IPS-20b (cell line): Measurements from ENCODE around the gene SLC34A1.
"Not testable (repeated sequence)": the region's sequence is repeated elsewhere in the genome, so short reads cannot be mapped to it uniquely, and the experiment has no call there.

Experiments used
- H3K27ac ChIP-seq: one replicate; pipeline ENCODE4 v1.5.1; 2013; ENCODE audit warnings: low read length
- H3K27me3 ChIP-seq: 2 replicates; pipeline ENCODE4 v1.6.1; 2013; ENCODE audit warnings: mild to moderate bottlenecking, low read length, inconsistent platforms; ENCODE audit not compliant: insufficient read depth
- H3K36me3 ChIP-seq: 2 replicates; pipeline ENCODE4 v1.6.1; 2013; ENCODE audit warnings: low read depth, mild to moderate bottlenecking, inconsistent platforms, low read length, moderate library complexity; ENCODE audit not compliant: insufficient read depth
- H3K4me1 ChIP-seq: 2 replicates; pipeline ENCODE4 v1.6.1; 2013; ENCODE audit warnings: mild to moderate bottlenecking, control low read depth, inconsistent platforms, low read length, moderate library complexity; ENCODE audit not compliant: insufficient read depth
- H3K4me3 ChIP-seq: 2 replicates; pipeline ENCODE4 v1.5.1; 2013; ENCODE audit warnings: mild to moderate bottlenecking, low read length, inconsistent platforms
- H3K9ac ChIP-seq: 2 replicates; pipeline ENCODE4 v1.6.1; 2013; ENCODE audit warnings: low read depth, mild to moderate bottlenecking, inconsistent platforms, low read length, moderate library complexity
- H3K9me3 ChIP-seq: 2 replicates; pipeline ENCODE4 v1.6.1; 2013; ENCODE audit warnings: mild to moderate bottlenecking, low read depth, low read length, inconsistent platforms; ENCODE audit not compliant: insufficient read depth

The SLC34A1 gene

DNA sequence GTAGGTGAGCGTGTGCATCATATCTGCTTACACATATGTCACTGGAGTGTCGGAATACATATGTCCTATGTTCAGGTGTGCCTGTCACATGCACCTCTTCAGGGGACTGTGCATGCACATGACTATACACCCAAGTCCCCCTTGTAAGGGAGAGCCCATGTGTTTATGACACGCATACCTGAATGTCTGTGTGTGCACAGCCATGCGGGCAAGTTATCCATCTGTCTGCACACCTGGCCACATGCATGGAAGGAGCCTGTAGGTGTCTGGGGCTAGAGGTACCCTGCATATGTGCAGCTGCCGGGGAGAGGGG is 27.1 kb upstream of the SLC34A1 start:
- Histone ChIP-seq H3K9me3 (no peaks in the 10 kb centered on the region), H3K4me3 (no peak overlapping the region), H3K36me3 (no peaks in the 10 kb centered on the region), H3K9ac (no peak overlapping the region), H3K27me3 (peaks cover 23% of the 10 kb centered on the region), H3K27ac (no peak overlapping the region), H3K4me1 (peaks cover under 1% of the 10 kb centered on the region; the same call in 1 of the 2 replicates)

DNA sequence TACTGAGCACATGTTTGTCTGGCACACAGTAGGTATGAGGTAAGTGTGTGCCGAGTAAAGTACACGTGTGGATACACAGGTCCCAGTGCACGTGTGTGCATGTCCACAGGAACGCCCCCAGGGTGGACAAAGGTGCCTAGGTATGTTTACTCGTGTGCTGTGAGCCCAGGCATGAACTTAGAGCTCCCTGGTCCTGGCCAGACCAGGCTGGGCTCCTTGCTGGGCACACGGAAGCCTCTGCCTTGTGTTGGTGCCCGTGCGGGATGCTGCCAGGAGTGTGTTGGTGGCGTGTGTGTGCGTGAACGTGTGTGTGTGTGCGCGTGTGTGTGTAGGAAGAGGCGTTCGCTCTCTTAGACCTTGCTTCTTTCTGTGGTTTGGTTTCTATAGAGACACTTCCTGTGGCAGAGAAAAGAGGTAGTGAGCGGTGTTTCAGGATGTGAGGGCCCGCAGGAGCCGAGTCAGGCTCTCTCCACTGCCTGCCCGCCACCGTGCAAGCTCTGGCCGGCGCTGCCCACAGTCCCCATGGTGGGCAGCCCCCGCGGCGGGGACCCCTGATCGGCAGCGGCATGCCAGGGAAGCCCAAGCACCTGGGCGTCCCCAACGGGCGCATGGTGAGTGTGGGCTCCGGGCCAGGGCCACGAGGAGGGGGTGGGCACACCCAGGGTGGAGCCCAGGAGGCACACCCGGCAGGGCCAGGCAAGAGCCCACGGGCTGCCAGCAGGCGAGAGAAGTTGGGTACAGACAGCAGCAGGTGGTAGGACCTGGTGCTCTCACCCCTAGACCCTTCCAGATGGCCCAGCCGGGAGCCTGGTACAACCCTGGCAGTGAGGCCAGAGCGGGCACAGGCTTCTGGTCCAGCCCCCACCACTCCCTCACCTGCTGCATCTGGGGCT is 26.5 kb upstream of the SLC34A1 start, which contains the start of gene RGS14:
RGS14 (plus strand) TSS at position 466 of the 893 bp plus-strand sequence; CDS start at position 567, 101 bp downstream.
- Histone ChIP-seq H3K27ac (no peak within 1 kb of the TSS), H3K27me3 (peaks cover 29% of the 10 kb centered on the region), H3K36me3 (no peaks in the 10 kb centered on the region), H3K4me1 (peaks cover 5% of the 10 kb centered on the region; the same call in 1 of the 2 replicates), H3K9me3 (no peaks in the 10 kb centered on the region), H3K4me3 (no peak within 1 kb of the TSS), H3K9ac (no peak within 1 kb of the TSS)

DNA sequence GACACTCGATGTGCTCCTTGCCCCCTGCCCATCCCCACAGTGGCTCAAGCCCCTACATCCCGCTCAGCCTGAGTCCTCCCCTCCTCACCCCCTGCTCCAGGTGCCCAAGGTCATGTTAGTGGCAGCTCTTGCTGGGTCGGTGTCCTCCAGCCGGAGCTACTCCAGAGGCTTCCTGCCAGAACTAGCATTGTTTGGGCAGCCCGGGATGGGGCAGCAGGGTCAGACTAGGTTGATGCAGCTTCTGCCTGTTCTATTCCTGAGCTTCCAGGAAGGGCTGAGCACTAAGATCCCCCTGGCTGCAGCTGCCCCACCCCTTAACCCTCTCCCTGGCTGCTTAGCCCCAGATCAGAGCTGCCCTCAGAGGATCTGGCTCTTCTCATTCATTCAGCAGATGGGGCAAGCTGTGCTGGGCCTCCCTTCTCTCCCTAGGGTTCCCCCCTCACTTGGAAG is 25.8 kb upstream of the SLC34A1 start:
- H3K36me3 ChIP-seq: no peaks in the 10 kb centered on the region
- H3K4me1 ChIP-seq: peaks cover 5% of the 10 kb centered on the region; the same call in 1 of the 2 replicates
- H3K4me3 ChIP-seq: no peak overlapping the region
- H3K27me3 ChIP-seq: peaks cover 30% of the 10 kb centered on the region
- no peak overlapping the region for H3K9ac ChIP-seq
- no peak overlapping the region for H3K27ac ChIP-seq
- no peaks in the 10 kb centered on the region for H3K9me3 ChIP-seq

DNA sequence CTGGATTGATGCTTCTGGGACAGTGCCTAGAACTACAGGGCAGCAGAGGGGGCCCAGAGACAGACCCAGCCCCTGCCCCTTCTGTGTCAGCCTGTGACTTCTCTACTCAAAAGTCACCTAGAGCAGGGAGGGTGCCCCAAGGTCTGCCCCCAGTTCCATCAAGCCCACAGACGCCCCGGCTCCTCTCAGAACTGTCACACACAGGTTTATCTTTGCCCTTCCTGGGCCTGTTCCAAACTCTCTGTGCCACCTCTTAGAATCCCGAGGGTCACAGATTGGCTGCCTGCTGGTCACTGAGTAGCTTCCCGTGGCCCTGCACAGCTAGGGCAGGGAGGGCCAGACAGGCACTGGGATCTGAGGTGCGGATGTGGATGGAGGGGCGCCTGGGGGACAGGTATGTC is 24.8 kb upstream of the SLC34A1 start:
- H3K9ac ChIP-seq: no peak overlapping the region
- no peaks in the 10 kb centered on the region for H3K36me3 ChIP-seq
- no peak overlapping the region for H3K4me3 ChIP-seq
- no peaks in the 10 kb centered on the region for H3K9me3 ChIP-seq
- H3K27ac ChIP-seq: no peak overlapping the region
- H3K27me3 ChIP-seq: peaks cover 38% of the 10 kb centered on the region
- peaks cover 7% of the 10 kb centered on the region; the same call in 1 of the 2 replicates for H3K4me1 ChIP-seq

DNA sequence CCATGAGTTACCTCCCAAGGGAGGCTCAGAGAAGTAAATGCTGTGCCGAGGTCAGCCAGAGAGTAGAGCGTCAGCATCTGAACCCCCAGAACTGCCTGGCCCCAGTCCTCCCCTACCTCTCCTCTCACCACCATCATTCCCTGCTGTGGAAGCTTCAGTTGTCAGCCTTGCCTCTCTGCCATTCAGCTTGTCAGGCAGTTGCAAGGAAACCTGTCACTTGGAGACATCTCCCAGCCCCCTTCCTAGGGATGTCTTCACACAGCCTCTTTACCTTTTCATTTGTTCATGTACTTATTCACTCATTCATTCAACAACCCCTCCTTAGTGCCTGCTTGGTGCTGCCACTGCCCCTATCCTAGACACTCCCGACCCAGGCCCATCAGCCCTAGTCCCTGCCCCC is 24.4 kb upstream of the SLC34A1 start:
- H3K4me1 ChIP-seq: peaks cover 7% of the 10 kb centered on the region; the same call in 1 of the 2 replicates
- H3K9ac ChIP-seq: no peak overlapping the region
- no peaks in the 10 kb centered on the region for H3K36me3 ChIP-seq
- H3K27ac ChIP-seq: no peak overlapping the region
- peaks cover 39% of the 10 kb centered on the region for H3K27me3 ChIP-seq
- no peak overlapping the region for H3K4me3 ChIP-seq
- no peaks in the 10 kb centered on the region for H3K9me3 ChIP-seq

DNA sequence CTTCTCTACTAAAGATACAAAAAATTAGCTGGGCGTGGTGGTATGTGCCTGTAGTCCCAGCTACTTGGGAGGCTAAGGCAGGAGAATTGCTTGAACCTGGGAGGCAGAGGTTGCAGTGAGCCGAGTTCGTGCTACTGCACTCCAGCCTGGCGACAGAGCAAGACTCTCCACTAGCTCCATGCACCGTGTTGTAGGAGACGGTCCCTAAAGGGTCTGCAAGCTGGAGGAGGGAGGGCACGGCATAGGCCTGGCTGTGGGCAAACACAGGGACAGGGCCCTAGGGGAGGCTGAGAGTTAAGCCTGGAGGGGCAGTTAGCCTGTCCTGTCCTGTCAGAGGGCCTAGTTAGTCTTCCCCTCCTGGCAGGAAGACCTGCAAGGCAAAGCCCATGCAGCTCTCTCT is 23.5 kb upstream of the SLC34A1 start:
- not testable (repeated sequence) for H3K9ac ChIP-seq, H3K27ac ChIP-seq, H3K36me3 ChIP-seq, H3K9me3 ChIP-seq, H3K4me3 ChIP-seq
- H3K4me1 ChIP-seq: peaks cover 10% of the 10 kb centered on the region; the same call in 1 of the 2 replicates
- peaks cover 37% of the 10 kb centered on the region for H3K27me3 ChIP-seq

DNA sequence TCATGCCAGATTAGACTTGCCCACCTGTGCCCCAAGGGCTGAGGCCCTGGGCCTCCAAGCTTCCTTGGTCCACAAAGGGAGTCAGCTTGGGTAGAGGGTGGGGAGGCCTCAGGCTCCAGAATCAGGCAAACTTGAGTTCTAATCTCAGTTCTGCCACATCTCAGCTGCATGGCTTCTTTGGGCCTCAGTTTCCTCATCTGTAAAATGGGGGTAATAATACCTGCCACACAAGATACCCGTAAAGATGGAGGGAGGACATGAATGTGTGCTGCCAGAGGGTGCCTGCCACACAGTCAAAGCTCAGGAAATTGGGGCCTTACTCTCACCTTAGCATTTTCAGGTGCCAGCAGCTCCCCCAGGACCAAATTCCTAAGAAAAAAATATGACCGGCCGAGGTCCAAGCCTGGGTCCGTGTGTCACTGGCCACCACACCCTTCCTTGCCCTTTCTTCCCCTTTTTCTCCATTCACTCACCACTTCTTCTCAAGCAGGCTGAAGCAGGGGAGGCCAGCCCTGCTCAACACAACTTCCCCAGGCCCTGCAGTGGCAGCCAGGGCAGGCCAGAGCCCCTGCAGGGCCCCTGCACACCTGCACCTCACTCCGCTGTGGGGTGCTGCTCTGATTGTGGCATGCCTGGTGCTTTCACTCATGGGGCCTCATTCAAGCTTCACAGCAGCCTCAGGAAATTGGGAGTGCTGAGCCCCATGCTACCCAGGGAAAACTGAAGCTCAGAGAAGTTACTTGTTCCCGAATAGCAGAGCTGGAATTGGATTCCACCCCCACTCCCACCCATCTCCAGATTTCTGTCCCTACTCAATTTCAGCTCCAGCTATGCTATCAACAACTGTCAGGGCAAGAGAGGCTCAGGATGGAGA is 22.6 kb upstream of the SLC34A1 start:
- Histone ChIP-seq H3K9me3 (no peaks in the 10 kb centered on the region), H3K4me3 (no peak overlapping the region), H3K4me1 (peaks cover 15% of the 10 kb centered on the region; the same call in 1 of the 2 replicates), H3K9ac (peak overlapping the region; percentile 48; the same call in 1 of the 2 replicates), H3K27me3 (peaks cover 30% of the 10 kb centered on the region), H3K36me3 (no peaks in the 10 kb centered on the region), H3K27ac (no peak overlapping the region)

DNA sequence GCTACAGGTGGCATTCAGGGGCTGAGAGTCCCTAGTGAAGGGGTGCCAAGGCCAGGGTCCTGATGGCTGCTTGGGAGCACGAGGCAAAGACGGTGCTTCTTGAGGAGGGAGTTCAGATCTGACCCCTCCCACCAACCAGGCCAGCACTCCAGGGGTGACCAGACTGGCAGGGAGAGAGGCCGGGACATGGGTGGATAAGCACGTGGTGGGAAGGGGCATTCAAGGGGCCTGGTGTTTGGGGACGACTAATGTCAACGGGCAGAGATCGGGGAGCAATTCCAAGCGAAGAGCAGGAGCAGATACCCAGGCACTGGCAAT is 22.0 kb upstream of the SLC34A1 start:
- peaks cover 24% of the 10 kb centered on the region for H3K27me3 ChIP-seq
- H3K9me3 ChIP-seq: no peaks in the 10 kb centered on the region
- H3K4me1 ChIP-seq: peaks cover 15% of the 10 kb centered on the region; the same call in 1 of the 2 replicates
- peak overlapping the region; percentile 71; the same call in 1 of the 2 replicates for H3K4me3 ChIP-seq
- H3K36me3 ChIP-seq: no peaks in the 10 kb centered on the region
- no peak overlapping the region for H3K27ac ChIP-seq
- H3K9ac ChIP-seq: peak overlapping the region; percentile 48; the same call in 1 of the 2 replicates

DNA sequence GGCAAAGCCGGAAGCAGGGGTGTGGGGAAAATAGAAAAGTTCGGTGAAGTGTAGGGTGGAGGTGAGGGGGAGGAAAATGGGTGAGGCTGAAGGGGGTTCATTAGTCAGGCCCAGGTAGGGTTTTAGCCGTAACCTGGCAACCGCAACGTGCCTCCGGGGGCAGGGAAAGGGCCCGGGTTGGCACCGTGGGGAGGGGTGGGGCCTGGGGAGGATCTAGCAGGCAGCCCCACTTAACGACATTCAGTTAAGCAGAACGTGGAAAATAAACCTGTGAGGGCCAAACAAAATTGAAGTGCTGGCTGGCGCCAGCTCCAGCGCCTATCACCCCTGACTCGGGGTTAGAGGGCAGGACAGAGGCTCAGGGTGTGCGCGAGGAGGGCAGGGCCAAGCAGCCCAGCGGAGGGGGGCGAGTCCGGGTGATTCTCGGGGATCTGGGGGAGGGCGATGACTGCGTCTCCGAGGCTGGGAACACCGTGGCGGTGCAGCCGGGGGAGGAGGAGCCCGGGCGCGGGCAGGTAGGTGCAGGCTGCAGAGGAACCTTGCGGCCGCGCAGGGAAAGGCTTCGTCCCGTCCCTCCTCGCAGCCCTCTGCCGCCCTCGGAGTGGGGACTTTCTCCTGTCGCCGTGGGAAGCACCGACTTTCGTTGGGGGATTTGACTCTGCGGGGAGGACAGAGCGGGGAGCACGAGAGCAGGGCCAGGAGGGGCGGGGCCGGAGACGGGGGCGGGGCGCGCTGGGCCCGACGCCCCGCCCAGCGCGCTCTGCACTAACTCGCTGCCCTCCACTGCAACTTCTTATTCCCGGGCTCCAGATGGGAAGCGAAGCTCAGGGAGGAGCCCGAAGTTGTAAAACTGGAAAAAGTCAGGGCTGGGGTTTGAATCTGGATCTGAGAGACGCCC is 21.4 kb upstream of the SLC34A1 start:
- H3K4me1 ChIP-seq: peaks cover 15% of the 10 kb centered on the region; the same call in 1 of the 2 replicates
- H3K27ac ChIP-seq: no peak overlapping the region
- peak overlapping the region; percentile 71 for H3K4me3 ChIP-seq
- H3K36me3 ChIP-seq: no peaks in the 10 kb centered on the region
- no peaks in the 10 kb centered on the region for H3K9me3 ChIP-seq
- H3K27me3 ChIP-seq: peaks cover 28% of the 10 kb centered on the region
- H3K9ac ChIP-seq: peak overlapping the region; percentile 48; the same call in 1 of the 2 replicates

DNA sequence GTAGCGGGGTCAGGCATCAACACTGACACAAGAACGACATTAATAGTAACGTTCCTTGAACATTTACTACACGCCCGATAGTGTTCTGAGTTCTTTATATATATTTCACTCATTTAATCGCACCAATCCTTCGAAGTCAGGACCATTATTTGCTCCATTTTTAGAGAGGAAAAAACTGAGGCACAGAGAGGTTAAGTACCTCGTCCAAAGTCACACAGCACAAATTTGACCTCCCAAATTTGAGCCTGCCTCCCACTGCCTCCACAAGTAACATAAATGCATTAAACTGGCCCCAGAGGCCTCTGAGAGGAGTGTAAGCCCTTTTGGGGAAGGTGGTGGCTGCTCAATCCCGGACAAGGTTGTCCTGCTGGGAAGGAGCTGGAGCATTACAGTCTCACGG is 20.7 kb upstream of the SLC34A1 start:
- H3K4me3 ChIP-seq: peak overlapping the region; percentile 71
- no peak overlapping the region; the same call in 1 of the 2 replicates for H3K9ac ChIP-seq
- no peak overlapping the region for H3K27ac ChIP-seq
- no peaks in the 10 kb centered on the region for H3K9me3 ChIP-seq
- H3K36me3 ChIP-seq: no peaks in the 10 kb centered on the region
- H3K27me3 ChIP-seq: peaks cover 35% of the 10 kb centered on the region
- H3K4me1 ChIP-seq: peaks cover 15% of the 10 kb centered on the region; the same call in 1 of the 2 replicates
